Activated naive CD4-positive, alpha-beta T cell (primary cell): ENCODE measurements around the gene BARX1.
A peak's percentile ranks its signal among the peaks of the same experiment; 100 is the strongest.
"Not testable (repeated sequence)": the region's sequence is repeated elsewhere in the genome, so short reads cannot be mapped to it uniquely, and the experiment has no call there.

ENCODE experiments used
- DNase-seq, 4 experiments: peaks; one replicate each; lab custom pipeline; 2025; lab: John Stamatoyannopoulos, UW

BARX1 gene, protein sequence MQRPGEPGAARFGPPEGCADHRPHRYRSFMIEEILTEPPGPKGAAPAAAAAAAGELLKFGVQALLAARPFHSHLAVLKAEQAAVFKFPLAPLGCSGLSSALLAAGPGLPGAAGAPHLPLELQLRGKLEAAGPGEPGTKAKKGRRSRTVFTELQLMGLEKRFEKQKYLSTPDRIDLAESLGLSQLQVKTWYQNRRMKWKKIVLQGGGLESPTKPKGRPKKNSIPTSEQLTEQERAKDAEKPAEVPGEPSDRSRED

DNA sequence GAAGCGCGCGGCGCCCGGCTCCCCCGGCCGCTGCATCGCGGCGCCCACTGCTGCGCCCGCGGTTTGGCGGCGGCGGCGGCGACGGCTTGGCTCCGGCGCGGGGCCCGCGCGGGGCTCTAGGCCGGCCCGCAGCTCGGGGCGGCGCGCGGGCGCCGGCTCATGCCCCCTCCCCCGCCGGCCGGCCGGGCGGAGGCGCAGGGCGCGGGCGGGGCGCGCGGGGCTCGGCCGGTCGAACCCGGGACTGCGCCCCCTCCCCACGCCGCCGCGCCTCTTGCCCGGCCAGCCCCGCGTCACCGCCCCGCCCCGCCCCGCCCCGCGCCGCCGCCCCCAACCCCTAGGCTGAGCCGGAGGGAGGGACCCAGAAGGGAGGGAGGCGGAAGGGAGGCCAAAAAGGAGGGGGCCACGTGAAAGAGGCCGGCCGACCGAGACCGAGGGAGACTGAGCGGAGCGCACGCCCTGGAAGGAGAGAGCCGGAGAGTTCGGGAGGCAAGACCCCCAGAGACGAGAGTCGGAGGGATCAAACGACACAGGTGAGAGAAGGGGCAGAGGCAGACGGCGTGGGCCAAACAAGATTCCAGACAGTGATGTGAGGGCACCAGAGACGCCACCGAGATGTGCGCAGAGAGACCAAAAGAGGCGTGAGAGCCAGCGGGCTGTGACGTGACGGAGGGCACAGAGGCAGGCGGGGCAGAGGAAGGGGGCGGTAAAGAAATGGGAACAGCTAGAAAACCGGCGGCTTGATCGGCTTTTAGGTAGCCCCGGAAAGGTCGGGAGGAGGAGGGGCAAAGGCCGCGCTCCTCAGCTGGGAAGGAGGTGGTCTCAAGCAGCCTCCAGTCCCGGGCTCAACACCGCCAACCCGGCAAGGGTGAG, at the start of gene BARX1:
Gene BARX1, minus strand, starts transcription at position 245 of the 870 bp plus-strand sequence. Its CDS starts 209 bp downstream, at position 36.
- DNase-seq: peak in 2 of 4 experiments; percentile 9 to 12

DNA sequence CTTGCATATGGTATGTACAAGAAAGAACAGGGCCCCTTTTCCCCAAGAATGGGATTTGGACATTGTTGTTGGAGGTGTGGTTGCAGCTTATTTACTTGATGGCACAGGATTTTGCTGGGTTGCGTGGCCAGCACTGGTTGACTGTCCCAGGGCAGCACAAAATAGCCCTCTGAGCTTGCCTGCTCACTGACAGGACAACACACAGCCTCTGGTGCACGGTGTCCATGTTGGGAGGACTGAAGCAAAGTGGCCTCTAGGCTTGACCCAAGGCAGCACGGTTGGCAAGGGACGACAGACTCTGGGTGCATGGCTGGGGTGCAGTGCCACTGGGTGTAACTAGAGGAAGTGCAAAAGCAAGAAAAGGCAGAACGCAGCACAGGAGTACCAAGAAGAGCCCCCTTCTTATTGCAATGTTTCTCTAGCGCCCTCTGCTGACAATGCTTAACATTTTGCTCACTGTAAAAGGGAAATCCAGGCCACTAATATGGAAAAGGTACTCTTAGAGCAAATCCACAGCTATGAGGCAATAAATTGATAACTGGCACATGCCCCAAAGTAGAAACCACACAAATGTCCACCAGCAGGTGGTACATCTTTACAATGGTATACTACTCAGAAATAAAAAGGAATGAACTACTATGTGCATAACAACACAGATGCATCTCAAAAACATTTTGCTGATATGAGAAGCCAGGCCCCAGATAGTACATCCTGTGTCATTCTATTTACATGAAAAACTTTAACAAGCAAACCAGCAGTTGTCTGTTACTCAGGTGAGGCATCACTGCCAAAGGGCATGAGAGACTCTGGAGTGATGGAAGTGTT, 47.4 kb upstream of the BARX1 start:
- DNase-seq: no peak

DNA sequence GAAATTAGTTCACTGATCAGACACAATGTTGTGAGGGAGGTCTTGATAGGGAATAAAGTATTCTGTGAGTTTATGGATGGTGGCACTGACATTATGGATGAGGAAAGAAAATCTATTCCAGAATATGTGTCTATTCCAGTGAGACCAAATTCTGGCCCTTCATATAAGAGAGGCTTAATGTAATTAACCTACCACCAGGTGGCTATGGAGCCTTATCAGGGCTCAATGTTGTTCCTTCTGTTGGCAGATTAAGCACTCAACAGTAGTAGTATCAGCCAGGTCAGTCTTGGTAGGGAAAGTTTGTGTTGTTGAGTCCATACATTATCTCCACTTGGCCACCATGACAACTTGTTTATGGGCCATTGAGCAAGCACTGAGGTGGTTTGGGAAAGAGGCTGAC, 41.7 kb upstream of the BARX1 start:
- no peak for DNase-seq

DNA sequence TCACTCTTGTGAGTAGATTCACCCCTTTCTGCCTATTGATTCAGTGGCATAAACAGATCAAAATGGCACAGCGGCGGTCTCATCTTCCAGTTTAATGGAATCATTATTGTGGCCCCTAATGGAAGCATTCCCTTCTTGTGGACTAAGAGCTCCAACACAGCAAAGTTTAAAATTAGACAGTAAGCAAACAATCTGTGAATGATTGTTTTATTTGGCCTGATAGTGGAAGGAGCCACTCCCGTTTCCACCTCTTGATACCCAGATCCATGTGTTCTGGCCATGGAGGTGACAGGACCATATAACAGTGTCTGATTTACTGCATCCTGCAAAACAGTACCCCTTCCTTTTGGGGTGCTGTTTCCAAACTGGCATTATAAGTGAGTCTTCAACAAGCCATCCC, 41.2 kb upstream of the BARX1 start:
- DNase-seq: no peak

DNA sequence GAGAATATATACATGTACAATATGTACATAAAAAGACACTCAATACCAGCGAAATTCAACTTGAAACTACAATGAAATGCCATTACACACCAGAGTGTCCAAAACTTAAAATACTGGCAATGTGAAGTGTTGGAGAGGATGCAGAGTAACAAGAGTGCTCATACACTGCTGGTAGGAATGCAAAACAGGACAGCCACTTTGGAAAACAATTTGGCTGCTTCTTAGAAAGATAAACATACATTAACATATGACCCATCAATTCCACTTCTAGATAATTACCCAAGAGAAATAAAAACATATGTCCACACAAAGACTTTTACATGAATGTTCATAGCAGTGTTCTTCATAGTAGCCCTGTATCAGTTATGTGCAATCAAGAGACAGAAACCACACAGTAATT, 39.4 kb upstream of the BARX1 start:
- DNase-seq: no peak

DNA sequence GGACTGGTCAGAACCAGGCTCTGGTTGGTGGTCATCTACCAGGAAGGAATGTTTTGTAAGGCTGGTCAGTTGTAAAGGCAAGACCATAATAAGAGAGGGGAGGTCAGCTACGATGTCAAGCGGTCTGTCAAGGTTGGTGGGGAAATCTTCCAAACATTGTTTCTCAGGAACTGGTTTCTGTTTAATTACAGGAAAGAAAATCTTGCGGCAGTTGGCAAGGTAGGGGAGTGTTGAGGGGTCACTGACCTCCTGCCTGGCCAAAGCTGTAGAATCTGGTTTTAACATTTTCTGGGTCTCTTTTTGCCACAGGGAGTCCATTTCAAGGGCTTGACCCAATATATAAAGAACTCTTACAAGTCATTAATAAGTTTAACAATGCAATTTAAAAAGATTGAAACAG, 39.0 kb upstream of the BARX1 start:
- DNase-seq: no peak

DNA sequence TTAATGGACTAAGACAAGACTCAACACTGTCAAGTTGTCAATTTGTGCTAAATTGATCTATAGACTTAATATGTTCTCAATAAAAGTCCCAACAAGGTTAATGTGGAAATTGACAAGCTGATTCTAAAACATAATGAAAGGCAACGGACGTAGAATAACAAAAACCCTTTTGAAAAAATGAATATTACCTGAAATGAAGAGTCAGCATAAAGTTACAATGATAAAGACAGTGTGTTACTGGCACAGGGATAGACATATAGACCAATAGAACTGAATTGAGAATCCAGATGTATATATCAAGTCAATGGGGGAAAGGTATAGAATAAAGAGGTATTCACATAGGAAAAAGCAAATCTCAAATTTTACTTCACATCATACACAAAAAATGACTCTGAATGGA, 37.7 kb upstream of the BARX1 start:
- DNase-seq: no peak

DNA sequence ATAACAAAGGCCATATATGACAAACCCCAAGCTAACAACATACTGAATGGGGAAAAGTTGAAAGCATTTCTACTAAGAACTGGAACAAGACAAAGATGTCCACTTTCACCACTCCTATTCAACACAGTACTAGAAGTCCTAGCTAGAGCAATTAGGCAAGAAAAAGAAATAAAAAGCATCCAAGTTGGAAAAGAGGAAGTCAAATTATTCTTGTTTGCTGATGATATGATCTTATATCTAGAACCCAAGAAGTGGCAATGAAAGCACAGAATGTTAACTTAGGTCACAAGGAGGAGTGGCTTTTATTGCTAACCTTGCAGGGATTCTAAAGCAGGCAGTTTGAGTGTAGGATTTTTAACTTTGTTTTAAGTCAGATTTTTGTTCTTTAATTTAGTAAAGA, 35.3 kb upstream of the BARX1 start:
- no peak for DNase-seq

DNA sequence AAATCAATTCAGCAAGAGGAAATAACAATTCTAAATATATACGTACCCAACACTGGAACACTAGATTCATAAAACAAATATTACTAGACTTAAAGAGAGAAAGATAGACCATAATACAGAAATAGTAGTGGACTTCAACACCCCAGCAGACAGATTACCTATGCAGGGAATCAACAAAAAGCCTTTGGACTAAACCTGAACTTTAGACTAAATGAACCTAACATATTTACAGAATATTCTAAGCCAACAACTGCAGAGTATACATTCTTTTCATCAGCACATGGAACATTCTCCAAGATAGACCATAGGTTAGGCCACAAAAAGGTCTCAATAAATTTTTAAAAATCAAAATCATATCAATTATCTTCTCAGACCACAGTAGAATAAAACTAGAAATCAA, 32.9 kb upstream of the BARX1 start:
- no peak for DNase-seq

DNA sequence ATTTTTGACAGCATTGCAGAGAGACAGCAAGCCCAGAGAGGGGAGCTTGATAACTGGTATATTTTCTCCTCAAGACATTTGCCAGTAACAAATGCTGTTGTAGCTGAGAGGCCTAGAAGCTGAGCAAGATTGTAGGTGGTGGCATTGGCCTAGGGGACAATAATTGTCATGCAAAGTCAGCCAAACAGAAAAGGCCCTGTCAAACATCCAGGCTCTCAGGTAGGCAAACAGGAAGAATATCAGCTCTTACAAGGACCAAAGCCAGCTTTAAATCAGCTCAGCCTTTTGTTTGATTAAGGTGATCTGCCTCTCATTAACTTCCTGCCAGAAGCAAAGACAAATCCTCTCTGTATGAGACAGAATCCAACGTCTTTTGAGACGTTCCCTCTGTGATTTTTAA, 29.7 kb upstream of the BARX1 start:
- no peak for DNase-seq

DNA sequence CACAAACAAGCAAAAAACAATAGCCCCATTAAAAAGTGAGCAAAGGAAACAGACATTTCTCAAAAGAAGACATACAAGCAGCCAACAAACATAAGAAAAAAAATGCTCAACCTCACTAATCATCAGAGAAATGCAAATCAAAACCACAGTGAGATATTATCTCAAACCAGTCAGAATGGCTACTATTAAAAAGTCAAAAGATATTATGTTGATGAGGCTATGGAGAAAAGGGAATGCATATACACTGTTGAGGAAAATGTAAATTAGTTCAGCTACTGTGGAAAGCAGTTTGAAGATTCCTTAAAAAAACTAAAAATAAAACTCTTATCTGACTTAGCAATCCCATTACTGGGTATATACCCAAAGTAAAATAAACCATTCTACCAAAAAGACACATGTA, 28.7 kb upstream of the BARX1 start:
- DNase-seq: no peak

DNA sequence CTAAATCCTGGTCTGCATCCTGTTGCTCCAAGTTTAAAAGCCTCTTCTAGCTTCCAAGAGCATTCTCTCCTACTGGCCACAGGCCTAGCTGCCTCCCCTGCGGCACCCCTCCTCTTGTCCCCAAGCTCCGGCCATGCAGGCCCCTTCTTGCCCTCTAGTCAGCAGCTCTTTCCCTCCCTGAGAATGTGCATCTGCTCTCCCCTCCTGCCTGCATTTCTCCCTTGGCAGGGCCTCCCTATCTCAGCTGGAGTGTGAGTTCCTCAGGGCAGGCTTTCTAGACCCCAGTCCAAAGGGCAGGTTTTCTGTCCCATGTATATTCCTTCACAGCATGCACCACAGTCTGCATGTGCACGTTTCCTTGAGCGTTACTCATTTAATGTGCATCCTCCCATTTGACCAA, 24.6 kb upstream of the BARX1 start:
- DNase-seq: no peak

DNA sequence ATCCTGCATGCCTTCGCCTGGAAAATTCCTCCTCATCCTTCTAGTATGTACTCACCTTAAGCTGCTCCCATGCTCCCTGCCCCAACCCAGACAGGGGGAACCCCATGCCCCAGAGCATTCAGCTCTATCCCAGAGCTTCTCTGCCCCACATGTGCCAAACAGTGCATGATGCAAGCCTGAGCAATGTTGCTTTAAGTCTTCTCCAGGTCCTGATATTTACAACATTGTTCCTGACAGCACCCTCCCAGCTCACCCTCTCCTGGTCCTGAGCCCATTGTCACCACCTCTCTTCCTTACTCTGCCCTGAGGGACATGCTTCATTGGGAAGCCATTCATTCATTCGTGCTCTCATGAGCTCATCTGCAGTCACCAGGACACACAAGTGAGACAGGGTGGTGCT, 23.4 kb upstream of the BARX1 start:
- DNase-seq: no peak

DNA sequence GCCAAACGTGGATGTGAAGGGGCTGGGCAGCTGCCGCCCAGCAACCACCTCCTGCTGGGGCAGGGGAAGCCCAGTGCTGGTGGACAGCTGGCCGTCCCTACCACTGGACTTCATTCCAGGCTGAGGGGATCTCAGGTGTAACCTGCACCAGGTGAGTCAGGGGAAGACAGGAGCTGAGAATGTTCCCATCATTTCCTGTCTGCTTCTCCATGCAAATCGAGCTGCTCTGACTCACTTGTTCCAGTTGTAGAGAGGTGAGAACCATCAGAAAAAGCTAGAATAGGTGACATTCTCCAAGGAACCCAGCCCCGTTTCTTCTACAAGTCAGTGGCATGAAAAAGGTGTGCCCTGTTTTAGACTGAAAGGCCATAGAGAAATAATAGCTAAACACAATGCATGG, 21.8 kb upstream of the BARX1 start:
- no peak for DNase-seq

DNA sequence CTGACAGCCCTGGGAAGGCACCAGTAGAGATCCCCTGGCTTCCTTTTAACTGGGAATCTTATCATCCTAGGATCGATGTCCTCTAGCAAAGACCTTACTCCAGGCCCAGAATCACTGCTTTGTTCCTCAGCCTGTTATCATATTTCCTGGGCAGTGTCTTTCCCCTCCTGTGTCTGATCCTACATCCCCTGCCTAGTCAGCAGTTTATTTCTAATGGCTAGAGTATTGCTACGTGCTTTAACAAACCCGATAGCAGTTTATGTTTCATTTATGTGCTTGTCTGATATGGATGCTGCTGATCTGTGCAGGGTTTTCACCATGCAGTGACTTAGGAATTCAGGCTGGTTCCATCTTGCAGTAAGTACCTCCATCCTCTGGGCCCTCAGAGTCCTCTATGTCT, 20.9 kb upstream of the BARX1 start:
- no peak for DNase-seq

DNA sequence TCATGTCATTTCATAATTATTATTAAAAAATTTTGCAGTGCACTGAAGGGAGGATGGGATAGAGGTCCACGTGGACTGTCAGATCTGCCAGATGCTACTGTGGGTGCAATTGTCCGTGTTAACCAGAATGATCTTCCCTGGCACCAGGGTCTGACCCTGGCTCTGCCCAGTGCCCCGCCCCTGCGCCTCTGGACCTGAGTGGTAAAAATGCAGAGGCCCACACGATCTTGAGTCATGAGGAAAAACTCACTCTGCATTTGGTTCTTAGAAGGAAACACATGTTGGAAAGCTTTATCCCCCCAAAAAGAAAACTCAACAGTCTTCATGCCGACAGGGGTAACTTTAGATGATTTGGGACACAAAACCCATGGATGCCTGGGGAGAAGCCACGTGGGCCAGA, 20.1 kb upstream of the BARX1 start:
- no peak for DNase-seq

DNA sequence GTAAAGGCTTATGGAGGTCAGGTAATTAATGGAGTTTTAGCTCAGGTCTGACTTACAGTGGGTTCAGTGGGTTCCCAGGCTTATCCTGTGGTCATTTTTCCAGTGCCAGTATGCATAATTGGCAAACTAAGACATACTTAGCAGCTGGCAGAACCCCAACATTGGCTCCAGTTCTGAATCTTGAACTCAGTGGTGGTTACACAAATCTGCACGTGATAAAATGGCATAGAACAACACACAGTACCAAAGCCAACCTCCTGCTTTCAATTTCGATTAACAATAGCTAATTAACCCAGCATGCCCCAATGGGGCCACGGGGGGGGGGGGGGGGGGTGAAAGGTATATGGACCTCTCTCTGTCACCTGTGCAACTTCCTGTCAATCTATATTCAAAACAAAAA, 19.0 kb upstream of the BARX1 start:
- no peak for DNase-seq

DNA sequence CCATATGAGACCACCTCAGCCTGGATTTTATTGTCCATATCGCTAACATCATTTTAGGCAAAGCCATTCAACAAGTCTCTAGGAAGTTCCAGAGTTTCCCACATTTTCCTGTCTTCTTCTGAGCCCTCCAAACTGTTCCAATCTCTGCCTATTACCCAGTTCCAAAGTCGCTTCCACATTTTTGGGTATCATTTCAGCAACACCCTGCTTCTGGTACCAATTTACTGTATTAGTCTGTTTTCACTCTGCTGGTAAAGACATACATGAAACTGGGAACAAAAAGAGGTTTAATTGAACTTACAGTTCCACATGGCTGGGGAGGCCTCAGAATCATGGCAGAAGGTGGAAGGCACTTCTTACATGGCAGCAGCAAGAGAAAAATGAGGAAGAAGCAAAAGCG, 17.5 kb upstream of the BARX1 start:
- not testable (repeated sequence) for DNase-seq

DNA sequence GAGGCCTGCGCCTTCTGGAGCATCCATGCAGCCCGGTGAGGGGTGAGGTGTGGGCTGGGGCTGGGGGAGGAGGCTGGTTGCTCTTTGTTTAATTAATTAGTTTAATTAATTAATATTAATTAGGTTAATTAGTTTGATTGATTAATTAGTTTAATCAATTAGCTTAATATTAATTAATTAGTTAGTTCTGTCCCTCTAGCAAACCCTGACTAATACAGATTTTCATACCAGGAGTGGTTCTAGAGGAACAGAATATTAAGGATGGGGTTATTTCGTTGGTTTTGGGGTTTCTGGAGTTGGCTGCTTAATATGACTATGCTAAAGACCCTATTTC, 14.1 kb upstream of the BARX1 start:
- DNase-seq: no peak

DNA sequence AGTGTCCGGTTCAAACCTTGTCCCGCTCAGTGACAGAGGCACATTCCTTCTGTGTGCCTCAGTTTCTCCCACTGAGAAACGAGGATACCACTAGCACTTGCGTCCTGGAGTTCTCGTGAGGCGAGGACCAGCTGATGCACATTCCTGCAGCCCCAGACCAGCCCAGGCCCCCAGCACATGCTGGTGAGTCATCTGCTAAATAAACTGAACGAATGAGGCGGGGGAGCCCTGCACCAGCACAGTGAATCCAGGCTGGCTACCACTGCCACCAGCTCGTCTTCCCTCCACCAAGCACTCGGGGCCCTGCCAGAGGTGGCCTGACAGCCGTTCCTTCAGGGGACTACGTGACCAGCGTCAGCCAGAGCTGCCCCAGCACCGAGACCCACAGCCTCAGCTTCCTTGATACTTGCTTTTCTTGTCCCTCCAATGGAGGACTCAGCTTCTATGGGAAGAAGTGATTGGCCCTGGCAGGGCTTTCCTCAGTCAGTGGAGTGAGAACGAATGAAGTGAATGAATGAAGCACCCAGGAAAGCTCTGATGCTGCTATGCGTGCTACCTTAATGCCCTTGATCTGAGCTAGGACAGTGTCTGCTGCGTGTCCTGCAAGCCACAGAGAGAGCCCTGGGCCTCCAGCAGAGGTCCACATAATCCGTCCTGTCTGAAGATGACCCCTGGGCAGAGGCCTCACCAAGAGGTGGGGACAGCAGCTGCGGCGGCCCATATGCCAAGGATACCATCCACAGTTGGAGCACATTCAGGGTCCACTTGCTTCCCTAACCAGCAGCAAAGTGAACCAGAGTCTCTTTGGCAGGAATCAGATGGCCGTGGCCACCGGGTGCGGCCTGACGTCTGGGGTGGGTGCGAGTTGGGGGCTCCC, 13.5 kb upstream of the BARX1 start:
- DNase-seq: no peak

DNA sequence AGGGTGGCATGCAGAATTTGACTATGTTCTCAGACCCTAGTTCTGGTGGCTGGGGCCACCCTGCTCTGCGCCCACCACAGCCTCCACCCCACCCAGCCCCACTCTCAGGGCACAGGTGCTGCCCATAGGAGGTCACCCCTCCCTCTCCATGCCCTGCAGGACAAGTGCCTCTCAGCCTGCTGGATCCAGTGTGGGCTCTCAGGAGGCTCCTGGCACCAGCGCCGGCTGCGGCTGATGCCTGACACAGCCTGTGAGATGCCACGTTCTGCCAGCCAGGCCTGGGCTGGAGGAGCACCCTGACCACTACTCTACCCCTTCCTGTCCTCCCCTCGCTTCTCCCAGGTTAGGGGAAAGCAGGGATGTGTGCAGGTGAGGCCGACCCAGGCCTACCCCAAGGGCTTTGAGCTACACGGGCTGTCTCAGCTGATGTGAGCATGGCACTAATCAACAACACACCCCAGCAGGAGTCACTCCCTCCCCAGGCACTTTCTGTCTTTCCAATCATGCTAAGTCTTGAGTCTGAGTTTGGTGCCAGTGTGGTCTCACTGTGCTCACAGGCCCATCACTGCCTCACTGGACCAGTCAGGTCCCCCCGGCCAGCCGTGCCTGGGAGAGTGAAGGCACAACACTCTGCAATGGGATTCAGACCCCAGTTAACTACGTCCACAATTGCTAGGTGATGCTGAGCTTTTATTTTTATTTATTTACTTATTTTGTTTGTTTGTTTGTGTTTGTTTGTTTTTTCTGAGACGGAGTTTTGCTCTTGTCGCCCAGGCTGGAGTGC, 12.1 kb upstream of the BARX1 start:
- no peak for DNase-seq
